Endothelial cell of umbilical vein (primary cell): Measurements from ENCODE around the gene MVB12B.

Experiments used
- EZH2 ChIP-seq: IDR thresholded peaks from 2 replicates; pipeline ENCODE4 v1.6.1; 2012; ENCODE audit warnings: borderline replicate concordance, low read depth, mild to moderate bottlenecking, moderate library complexity, low read length, inconsistent platforms; ENCODE audit not compliant: severe bottlenecking
- POLR2A ChIP-seq: IDR thresholded peaks from 2 replicates; pipeline ENCODE4 v1.6.1; 2012; ENCODE audit warnings: low read depth, mild to moderate bottlenecking, control low read depth, low read length
- TF ChIP-seq, protein P1 (sequence below), 2 donors: IDR thresholded peaks; 1 replicate in 1 of 2; 2 replicates in 1 of 2; pipeline ENCODE4 v1.5.1; 2011; ENCODE audit warnings: low read length in 2 of 2, mild to moderate bottlenecking in 2 of 2, moderate library complexity in 2 of 2, control low read depth in 1 of 2, inconsistent platforms in 1 of 2, low read depth in 1 of 2; ENCODE audit not compliant: insufficient read depth in 1 of 2; ENCODE audit errors: extremely low read depth in 1 of 2

DNA sequence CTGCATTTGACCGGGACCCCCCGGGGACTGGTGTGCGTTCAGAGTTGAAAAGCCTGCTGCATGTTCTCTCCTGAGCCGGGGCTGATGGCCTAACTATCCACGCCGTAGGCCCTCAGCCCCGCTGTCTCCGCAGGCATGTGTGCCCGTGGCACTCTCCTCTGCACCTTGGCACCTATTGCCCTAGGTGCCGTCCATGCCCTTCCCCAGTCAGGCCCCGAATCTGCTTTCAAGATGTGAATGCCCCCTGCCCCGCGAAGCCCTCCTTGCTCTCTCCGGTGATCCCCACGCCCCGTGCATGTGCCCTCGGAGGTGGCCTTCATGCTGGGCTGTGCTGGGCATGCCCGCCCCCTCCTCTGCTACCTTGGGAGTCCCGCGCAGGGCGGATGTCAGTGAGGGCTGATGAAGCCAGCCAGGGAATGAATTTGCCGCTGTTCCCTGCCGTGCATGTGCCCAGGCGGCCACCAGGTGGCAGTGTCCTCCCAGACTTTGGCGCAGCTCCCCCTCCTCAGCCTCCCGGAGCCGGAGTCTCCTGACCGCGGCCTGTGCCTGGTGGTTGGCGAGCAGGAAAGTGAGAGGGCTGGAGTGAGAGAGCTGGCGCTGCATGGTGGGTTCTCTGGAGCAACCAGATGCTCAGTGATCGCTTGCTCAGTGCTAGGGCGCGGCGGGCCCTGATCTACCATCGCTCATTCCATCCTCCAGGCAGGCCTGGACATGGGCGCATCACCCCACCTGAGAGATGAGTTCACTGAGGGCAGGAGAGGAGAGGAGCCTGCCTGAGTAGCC, 174.2 kb downstream of the MVB12B start:
- TF ChIP-seq EZH2 (no peak), POLR2A (no peak)
- TF ChIP-seq, protein P1, sequence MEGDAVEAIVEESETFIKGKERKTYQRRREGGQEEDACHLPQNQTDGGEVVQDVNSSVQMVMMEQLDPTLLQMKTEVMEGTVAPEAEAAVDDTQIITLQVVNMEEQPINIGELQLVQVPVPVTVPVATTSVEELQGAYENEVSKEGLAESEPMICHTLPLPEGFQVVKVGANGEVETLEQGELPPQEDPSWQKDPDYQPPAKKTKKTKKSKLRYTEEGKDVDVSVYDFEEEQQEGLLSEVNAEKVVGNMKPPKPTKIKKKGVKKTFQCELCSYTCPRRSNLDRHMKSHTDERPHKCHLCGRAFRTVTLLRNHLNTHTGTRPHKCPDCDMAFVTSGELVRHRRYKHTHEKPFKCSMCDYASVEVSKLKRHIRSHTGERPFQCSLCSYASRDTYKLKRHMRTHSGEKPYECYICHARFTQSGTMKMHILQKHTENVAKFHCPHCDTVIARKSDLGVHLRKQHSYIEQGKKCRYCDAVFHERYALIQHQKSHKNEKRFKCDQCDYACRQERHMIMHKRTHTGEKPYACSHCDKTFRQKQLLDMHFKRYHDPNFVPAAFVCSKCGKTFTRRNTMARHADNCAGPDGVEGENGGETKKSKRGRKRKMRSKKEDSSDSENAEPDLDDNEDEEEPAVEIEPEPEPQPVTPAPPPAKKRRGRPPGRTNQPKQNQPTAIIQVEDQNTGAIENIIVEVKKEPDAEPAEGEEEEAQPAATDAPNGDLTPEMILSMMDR (IDR thresholded peaks at IDR 0.05; ENCODE audit: extremely low read depth in 1 of 2, insufficient read depth in 1 of 2, low read depth in 1 of 2, low read length in 2 of 2), result peak; percentile 94 to 95
